GM23248 (cell line): Measurements from ENCODE around the gene BPIFB2. TPM values are rescaled to one million over a fixed set of nuclear protein-coding genes. Genes with fewer than 3 reads are reported as not detected.
"Not testable (repeated sequence)": the region's sequence is repeated elsewhere in the genome, so short reads cannot be mapped to it uniquely, and the experiment has no call there.

Experiments
- DNase-seq: peaks from one replicate; pipeline ENCODE4 v3.0.0-alpha.2; 2015
- H2AFZ ChIP-seq: fragments of 200-600 bp; sonication (generic); 2 replicates; pipeline ENCODE4 v1.6.1; 2016; ENCODE audit warnings: antibody characterized with exemption
- H3F3A ChIP-seq: fragments of 200-600 bp; sonication (generic); 2 replicates; pipeline ENCODE4 v1.6.1; 2016; ENCODE audit warnings: mild to moderate bottlenecking, antibody characterized with exemption, mixed run types; ENCODE audit not compliant: insufficient read depth
- H3K27ac ChIP-seq: fragments of 200-600 bp; sonication (generic); 2 replicates; pipeline ENCODE4 v1.5.1; 2016; ENCODE audit warnings: mild to moderate bottlenecking
- H3K27me3 ChIP-seq: fragments of 200-600 bp; sonication (generic); replicated peaks from 2 replicates; pipeline ENCODE4 v1.6.1; 2016; ENCODE audit warnings: mild to moderate bottlenecking; ENCODE audit not compliant: insufficient read depth
- H3K36me3 ChIP-seq: fragments of 200-600 bp; sonication (generic); 2 replicates; pipeline ENCODE4 v1.6.1; 2016; ENCODE audit warnings: low read depth, mild to moderate bottlenecking
- H3K4me1 ChIP-seq: fragments of 200-600 bp; sonication (generic); 2 replicates; pipeline ENCODE4 v1.6.1; 2016; ENCODE audit warnings: mild to moderate bottlenecking; ENCODE audit not compliant: insufficient read depth
- H3K4me2 ChIP-seq: fragments of 200-600 bp; sonication (generic); one replicate; pipeline ENCODE4 v1.6.1; 2016; ENCODE audit warnings: mild to moderate bottlenecking; ENCODE audit not compliant: unreplicated experiment
- H3K4me3 ChIP-seq: fragments of 200-600 bp; sonication (generic); 2 replicates; pipeline ENCODE4 v1.5.1; 2016; ENCODE audit warnings: mild to moderate bottlenecking
- H3K79me2 ChIP-seq: fragments of 200-600 bp; sonication (generic); 2 replicates; pipeline ENCODE4 v1.6.1; 2016; ENCODE audit warnings: mild to moderate bottlenecking; ENCODE audit not compliant: insufficient read depth
- H3K9ac ChIP-seq: fragments of 200-600 bp; sonication (generic); 2 replicates; pipeline ENCODE4 v1.6.1; 2016; ENCODE audit warnings: mild to moderate bottlenecking
- H3K9me2 ChIP-seq: fragments of 200-600 bp; sonication (generic); 2 replicates; pipeline ENCODE4 v1.6.1; 2016; ENCODE audit warnings: mixed run types, mild to moderate bottlenecking, moderate library complexity; ENCODE audit not compliant: insufficient read depth
- H3K9me3 ChIP-seq: fragments of 200-600 bp; sonication (generic); one replicate; pipeline ENCODE4 v1.6.1; 2017; ENCODE audit warnings: low read depth
- H4K20me1 ChIP-seq: fragments of 200-600 bp; sonication (generic); 2 replicates; pipeline ENCODE4 v1.6.0; 2016; ENCODE audit not compliant: insufficient read depth
- EZH2 ChIP-seq: fragments of 200-600 bp; sonication (generic); IDR thresholded peaks from 2 replicates; pipeline ENCODE4 v1.6.1; 2018; ENCODE audit warnings: antibody characterized with exemption, mild to moderate bottlenecking; ENCODE audit not compliant: insufficient read depth, poor library complexity, severe bottlenecking
- EZH2phosphoT487 ChIP-seq: fragments of 200-600 bp; sonication (generic); IDR thresholded peaks from 2 replicates; pipeline ENCODE4 v1.6.1; 2018; ENCODE audit warnings: antibody characterized with exemption, moderate library complexity, mild to moderate bottlenecking, low read depth; ENCODE audit not compliant: insufficient read depth
- WGBS, 2 experiments: methylation state at CpG; one replicate each; pipeline ENCODE4 v1.1.6; 2015 to 2017; ENCODE audit warnings: low lambda C conversion rate in 2 of 2, low coverage in 1 of 2; ENCODE audit errors: missing lambda C conversion rate in 2 of 2; 5-methylcytosine and 5-hydroxymethylcytosine counted together
- in situ Hi-C: fragments of 300-500 bp; cut with MboI; formaldehyde crosslinking; loops from 2 replicates; pipeline ENCODE4 v1.15.0; 2020
- polyA plus RNA-seq: library from polyadenylated mRNA; unstranded; fragments of >200 nt; fragmentation: Nextera tagmentation; extraction: Ambion mirVana; gene quantifications from 2 replicates; pipeline ENCODE4 v1.2.1, GENCODE V29; 2016
- total RNA-seq: library from RNA; depleted of rRNA; stranded (reverse); fragments of >200 nt; shearing (Covaris generic); gene quantifications from 2 replicates; pipeline ENCODE4 v1.2.3, GENCODE V29; 2014

BPIFB2 gene
- total and polyA plus RNA-seq, 2 experiments from 2014 or later = not detected

GRCh38 chr20:32960849-32961731 lies 46.4 kb upstream of the BPIFB2 start:
- H3K9me2 ChIP-seq = no peaks in the 10 kb centered on the region
- no peak overlapping the region for H3K4me3 ChIP-seq
- no peak overlapping the region for H2AFZ ChIP-seq
- H3F3A ChIP-seq = no peaks in the 10 kb centered on the region
- in situ Hi-C loops = no loop called here
- H3K9me3 ChIP-seq = no peaks in the 10 kb centered on the region
- no peaks in the 10 kb centered on the region for H3K36me3 ChIP-seq
- H3K9ac ChIP-seq = no peak overlapping the region
- H4K20me1 ChIP-seq = no peaks in the 10 kb centered on the region
- no peaks in the 10 kb centered on the region for H3K79me2 ChIP-seq
- no peak overlapping the region for H3K4me2 ChIP-seq
- DNase-seq = no peak
- no peak for TF ChIP-seq EZH2
- TF ChIP-seq EZH2phosphoT487 = no peak
- no peak overlapping the region for H3K27ac ChIP-seq
- H3K4me1 ChIP-seq = no peaks in the 10 kb centered on the region
- 50 to 58% methylated on average over 27 of the region's 28 CpGs for WGBS, 2 experiments
- peaks cover 22% of the 10 kb centered on the region for H3K27me3 ChIP-seq

- Histone ChIP-seq H3K9me3 (no peaks in the 10 kb centered on the region), H2AFZ (no peak overlapping the region), H3K36me3 (no peaks in the 10 kb centered on the region), H3K4me1 (no peaks in the 10 kb centered on the region), H3K79me2 (no peaks in the 10 kb centered on the region), H3K27ac (no peak overlapping the region), H4K20me1 (no peaks in the 10 kb centered on the region), H3F3A (no peaks in the 10 kb centered on the region), H3K9ac (no peak overlapping the region), H3K27me3 (peaks cover 24% of the 10 kb centered on the region), H3K4me3 (no peak overlapping the region), H3K4me2 (no peak overlapping the region), H3K9me2 (no peaks in the 10 kb centered on the region)
- DNase-seq = no peak
- in situ Hi-C loops = no loop called here
- WGBS, 2 experiments = 49% methylated on average over 5 of the region's 5 CpGs
- TF ChIP-seq EZH2 (no peak), EZH2phosphoT487 (no peak)
Measured at GRCh38 chr20:32962053-32962452, 45.5 kb upstream of the BPIFB2 start.

- H3K27me3 ChIP-seq = peaks cover 24% of the 10 kb centered on the region
- H3K4me2 ChIP-seq, DNase-seq, H3K9me2 ChIP-seq, H3K79me2 ChIP-seq, H4K20me1 ChIP-seq, in situ Hi-C loops, H3K9me3 ChIP-seq, H3F3A ChIP-seq, H3K4me1 ChIP-seq, H3K27ac ChIP-seq, H3K9ac ChIP-seq, H3K36me3 ChIP-seq, H3K4me3 ChIP-seq, H2AFZ ChIP-seq: not testable (repeated sequence)
- 57 to 65% methylated on average over 11 of the region's 11 CpGs for WGBS, 2 experiments
Measured at GRCh38 chr20:32962646-32963045, 44.9 kb upstream of the BPIFB2 start.

GRCh38 chr20:32963176-32963575 lies 44.3 kb upstream of the BPIFB2 start:
- no peak overlapping the region for H3K4me3 ChIP-seq
- WGBS, 2 experiments = 53 to 76% methylated on average over 5 of the region's 5 CpGs
- DNase-seq = no peak
- no peak overlapping the region for H3K9ac ChIP-seq
- no peak overlapping the region for H2AFZ ChIP-seq
- H3F3A ChIP-seq = no peaks in the 10 kb centered on the region
- in situ Hi-C loops = no loop called here
- no peak overlapping the region for H3K27ac ChIP-seq
- no peaks in the 10 kb centered on the region for H3K9me2 ChIP-seq
- H4K20me1 ChIP-seq = no peaks in the 10 kb centered on the region
- TF ChIP-seq EZH2 = no peak
- no peak for TF ChIP-seq EZH2phosphoT487
- peaks cover 24% of the 10 kb centered on the region for H3K27me3 ChIP-seq
- H3K79me2 ChIP-seq = no peaks in the 10 kb centered on the region
- no peaks in the 10 kb centered on the region for H3K9me3 ChIP-seq
- no peaks in the 10 kb centered on the region for H3K4me1 ChIP-seq
- H3K4me2 ChIP-seq = no peak overlapping the region
- H3K36me3 ChIP-seq = no peaks in the 10 kb centered on the region
